Lower lobe of right lung (tissue), 2 donors: ENCODE measurements around the gene TRAT1. TPM values are rescaled to one million over a fixed set of nuclear protein-coding genes. Genes with fewer than 3 reads are reported as not detected.

Experiments
- ATAC-seq, 2 donors: fragments of 200-7000 bp; cut with Tn5 transposase; one replicate each; pipeline ENCODE4 v1.9.1; 2020 to 2022; ENCODE audit warnings: mild to moderate bottlenecking in 2 of 2, moderate library complexity in 2 of 2
- DNase-seq: peaks from one replicate; pipeline ENCODE4 v3.0.0-alpha.2; 2020
- H3K27ac ChIP-seq: fragments of 200-600 bp; one replicate; pipeline ENCODE4 v1.8.0; 2022
- H3K27me3 ChIP-seq: fragments of 200-600 bp; one replicate; pipeline ENCODE4 v1.8.0; 2022; ENCODE audit warnings: low read depth
- H3K36me3 ChIP-seq: fragments of 200-600 bp; one replicate; pipeline ENCODE4 v1.8.0; 2022; ENCODE audit warnings: mild to moderate bottlenecking
- H3K4me1 ChIP-seq: fragments of 200-600 bp; one replicate; pipeline ENCODE4 v1.8.0; 2022
- H3K4me3 ChIP-seq: fragments of 200-600 bp; one replicate; pipeline ENCODE4 v1.8.0; 2022; ENCODE audit warnings: mild to moderate bottlenecking
- H3K9me3 ChIP-seq: fragments of 200-600 bp; one replicate; pipeline ENCODE4 v1.8.0; 2022
- intact Hi-C: fragments of 100-400 bp; cut with DNase I; formaldehyde crosslinking; loops from one replicate; pipeline ENCODE4 v1.11.0; 2022
- total RNA-seq: library from RNA; stranded (reverse); fragmentation: NEBNext Ultra II Directional; extraction: Animal tissue kit (Norgen Biotek cat#: 25700); gene quantifications from one replicate; pipeline ENCODE4 v1.2.1, GENCODE V29; 2021
- TF ChIP-seq, protein P1 (sequence below): fragments of 200-600 bp; IDR thresholded peaks from one replicate; pipeline ENCODE4 v1.8.0; 2022; ENCODE audit warnings: antibody characterized with exemption, mild to moderate bottlenecking
- donor health status: DM: no; HTN: yes; CAD: no; lungs with severe emphysema.

The TRAT1 gene
- total RNA-seq, 1 donor from 2014 or later, result 1.3 TPM

DNA sequence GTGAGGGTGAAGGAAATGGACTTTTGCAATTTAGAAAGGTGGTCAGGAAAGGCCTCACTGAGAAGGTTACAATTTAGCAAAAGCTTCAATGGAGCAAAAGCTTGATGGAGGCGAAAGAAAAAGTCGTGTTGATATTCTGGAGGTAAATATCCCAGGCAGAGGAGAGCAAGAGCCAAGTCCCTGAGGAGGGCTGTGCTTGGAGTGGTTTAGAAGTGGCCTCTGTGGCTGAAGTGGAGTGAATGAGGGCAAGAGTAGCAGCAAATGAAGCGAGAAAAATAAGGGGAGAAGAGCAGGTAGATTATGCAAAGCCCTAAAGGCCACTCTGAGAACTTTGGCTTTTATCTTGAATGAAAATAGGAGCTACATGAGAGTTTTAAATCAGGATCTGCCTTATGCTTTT, 76.9 kb downstream of the TRAT1 start:
- no peak for DNase-seq

More for the DNA sequence above, 76.9 kb downstream of the TRAT1 start:
- Histone ChIP-seq H3K4me3 (no peak overlapping the region), H3K27ac (no peak overlapping the region), H3K27me3 (no peaks in the 10 kb centered on the region), H3K36me3 (no peaks in the 10 kb centered on the region), H3K4me1 (no peaks in the 10 kb centered on the region), H3K9me3 (no peaks in the 10 kb centered on the region)
- ATAC-seq, result peak; percentile 67 to 77
- intact Hi-C loops, result no loop called here
- TF ChIP-seq, protein P1, sequence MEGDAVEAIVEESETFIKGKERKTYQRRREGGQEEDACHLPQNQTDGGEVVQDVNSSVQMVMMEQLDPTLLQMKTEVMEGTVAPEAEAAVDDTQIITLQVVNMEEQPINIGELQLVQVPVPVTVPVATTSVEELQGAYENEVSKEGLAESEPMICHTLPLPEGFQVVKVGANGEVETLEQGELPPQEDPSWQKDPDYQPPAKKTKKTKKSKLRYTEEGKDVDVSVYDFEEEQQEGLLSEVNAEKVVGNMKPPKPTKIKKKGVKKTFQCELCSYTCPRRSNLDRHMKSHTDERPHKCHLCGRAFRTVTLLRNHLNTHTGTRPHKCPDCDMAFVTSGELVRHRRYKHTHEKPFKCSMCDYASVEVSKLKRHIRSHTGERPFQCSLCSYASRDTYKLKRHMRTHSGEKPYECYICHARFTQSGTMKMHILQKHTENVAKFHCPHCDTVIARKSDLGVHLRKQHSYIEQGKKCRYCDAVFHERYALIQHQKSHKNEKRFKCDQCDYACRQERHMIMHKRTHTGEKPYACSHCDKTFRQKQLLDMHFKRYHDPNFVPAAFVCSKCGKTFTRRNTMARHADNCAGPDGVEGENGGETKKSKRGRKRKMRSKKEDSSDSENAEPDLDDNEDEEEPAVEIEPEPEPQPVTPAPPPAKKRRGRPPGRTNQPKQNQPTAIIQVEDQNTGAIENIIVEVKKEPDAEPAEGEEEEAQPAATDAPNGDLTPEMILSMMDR, result no peak

Other genes starting within 250 kb of the TRAT1 start
- 3.2 TPM for gene CIP2A, start 233.3 kb upstream of the TRAT1 start, total RNA-seq
- gene DZIP3, start 233.1 kb upstream of the TRAT1 start, total RNA-seq, result 13.5 TPM
- not detected for gene RETNLB, start 65.4 kb upstream of the TRAT1 start, total RNA-seq
- not detected for gene GUCA1C, start 131.1 kb downstream of the TRAT1 start, total RNA-seq